Right ventricle myocardium superior (tissue), 1 donor: ENCODE data around the gene PBX4. TPM values are rescaled to one million over a fixed set of nuclear protein-coding genes. Genes with fewer than 3 reads are reported as not detected.
"Not testable (repeated sequence)": the region's sequence is repeated elsewhere in the genome, so short reads cannot be mapped to it uniquely, and the experiment has no call there.

Source experiments
- ATAC-seq: fragments of 200-7000 bp; cut with Tn5 transposase; one replicate; pipeline ENCODE4 v1.9.1; 2020; ENCODE audit warnings: mild to moderate bottlenecking; ENCODE audit not compliant: poor library complexity
- DNase-seq: peaks from one replicate; pipeline ENCODE4 v3.0.0-alpha.2; 2020
- intact Hi-C: fragments of 100-400 bp; cut with DNase I; formaldehyde crosslinking; loops from one replicate; pipeline ENCODE4 v1.11.2; 2022
- total RNA-seq: library from RNA; stranded (reverse); fragmentation: NEBNext Ultra II Directional; extraction: Animal tissue kit (Norgen Biotek cat#: 25700); gene quantifications from one replicate; pipeline ENCODE4 v1.2.1, GENCODE V29; 2021
- donor health status: DM: no; HTN: yes; CAD: no; lungs with severe emphysema.

PBX4 gene
- total RNA-seq, 1 donor from 2014 or later: not detected

DNA sequence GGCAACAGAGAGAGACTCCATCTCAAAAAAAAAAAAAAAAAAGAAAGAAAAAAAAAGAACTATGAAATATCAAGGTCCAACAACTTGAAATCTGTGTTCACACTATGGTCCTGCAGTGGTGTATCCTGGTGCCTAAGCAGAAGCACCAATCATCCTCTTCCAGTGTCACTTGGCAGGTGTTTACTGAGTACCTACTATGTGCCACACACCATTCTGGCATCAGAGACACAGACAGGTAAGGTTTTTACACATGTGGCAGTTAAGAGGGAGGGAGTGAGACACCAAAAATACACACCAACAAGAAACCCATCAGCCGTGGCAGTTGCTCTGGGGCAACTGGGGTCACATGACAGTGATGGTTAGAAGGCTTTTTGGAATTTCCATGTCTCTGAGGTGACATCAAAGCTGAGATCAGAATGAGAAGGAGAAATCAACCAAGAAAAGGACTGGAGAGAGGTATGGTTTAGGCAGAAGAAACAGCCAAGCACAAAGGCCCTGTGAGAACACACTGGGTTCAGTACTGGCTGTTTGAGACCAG lies 17.6 kb downstream of the PBX4 start:
- intact Hi-C loops: no loop called here
- no peak for DNase-seq
- no peak for ATAC-seq

DNA sequence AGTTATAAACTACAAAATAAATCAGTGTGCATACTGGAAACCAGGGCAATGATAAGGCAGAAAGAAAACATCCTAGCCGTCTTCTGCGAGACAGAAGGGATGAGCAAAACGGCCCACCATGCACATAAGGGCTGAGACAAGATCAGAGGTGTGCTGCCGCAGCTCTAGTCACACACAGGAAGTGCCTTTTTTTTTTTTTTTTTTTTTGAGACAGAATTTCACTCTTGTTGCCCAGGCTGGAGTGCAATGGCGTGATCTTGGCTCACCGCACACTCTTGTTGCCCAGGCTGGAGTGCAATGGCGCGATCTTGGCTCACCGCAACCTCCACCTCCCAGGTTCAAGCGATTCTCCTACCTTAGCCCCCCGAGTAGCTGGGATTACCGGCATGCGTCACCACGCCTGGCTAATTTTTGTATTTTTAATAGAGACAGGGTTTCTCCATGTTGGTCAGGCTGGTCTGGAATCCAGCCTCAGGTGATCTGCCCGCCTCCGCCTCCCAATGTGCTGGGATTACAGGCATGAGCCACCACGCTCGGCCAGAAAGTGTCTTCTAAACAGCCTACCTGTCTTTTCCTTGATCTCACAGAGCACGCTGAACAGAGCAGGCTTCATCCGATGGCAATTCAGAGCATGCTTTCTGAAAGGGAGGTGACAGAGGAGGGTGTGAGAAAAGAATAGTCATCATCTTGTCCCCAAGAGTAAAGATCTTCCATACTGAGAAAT lies 19.6 kb downstream of the PBX4 start:
- DNase-seq, intact Hi-C loops, ATAC-seq: not testable (repeated sequence)

DNA sequence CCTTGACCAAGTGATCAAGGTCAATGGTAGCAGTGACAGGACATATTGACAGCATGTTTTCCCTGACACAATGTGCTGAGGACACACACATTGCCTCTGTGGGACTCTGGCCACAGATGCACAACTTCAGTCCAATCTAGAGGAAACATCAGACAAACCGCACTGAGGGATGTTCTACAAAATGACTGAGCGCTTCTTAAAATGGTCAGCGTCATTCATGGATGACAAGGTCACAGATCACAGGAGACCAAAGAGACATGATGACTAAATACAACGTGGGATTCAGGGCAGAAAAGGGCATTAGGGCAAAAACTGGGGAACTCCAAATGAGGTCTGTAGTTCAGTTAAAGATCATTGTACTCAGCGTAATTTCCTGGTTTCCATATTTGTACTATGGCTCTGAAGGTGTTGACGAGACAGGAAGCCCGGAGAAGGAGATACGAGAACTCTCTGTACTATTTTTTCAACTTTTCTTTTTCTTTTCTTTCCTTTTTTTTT lies 20.6 kb downstream of the PBX4 start:
- DNase-seq: no peak
- intact Hi-C loops: no loop called here
- no peak for ATAC-seq

DNA sequence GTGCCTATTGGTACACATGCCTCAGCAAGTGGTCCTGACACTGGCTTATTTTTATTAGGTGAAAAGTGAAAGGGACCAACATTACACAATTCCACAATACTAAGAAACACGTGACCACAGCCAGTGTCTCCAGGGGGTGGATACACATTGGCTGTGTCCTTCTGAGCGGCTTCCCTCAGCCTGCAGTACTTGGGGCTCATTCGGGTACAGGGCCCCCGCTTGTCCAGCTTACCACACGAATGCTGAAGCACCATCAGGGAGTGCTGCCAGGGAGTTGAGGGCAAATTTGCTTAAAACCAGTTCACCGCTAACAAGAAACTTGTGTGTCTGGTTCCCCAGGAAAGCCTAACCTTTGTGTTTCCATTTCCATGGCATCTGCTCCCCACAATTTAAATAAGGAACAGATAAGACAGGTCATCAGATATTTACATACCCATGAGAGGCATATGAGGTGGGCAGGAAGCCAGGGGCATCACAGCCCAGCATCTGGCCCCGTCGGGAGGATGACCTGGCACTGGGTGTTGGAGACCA lies 23.3 kb downstream of the PBX4 start:
- DNase-seq (no peak), ATAC-seq (no peak)
- intact Hi-C loops: no loop called here

DNA sequence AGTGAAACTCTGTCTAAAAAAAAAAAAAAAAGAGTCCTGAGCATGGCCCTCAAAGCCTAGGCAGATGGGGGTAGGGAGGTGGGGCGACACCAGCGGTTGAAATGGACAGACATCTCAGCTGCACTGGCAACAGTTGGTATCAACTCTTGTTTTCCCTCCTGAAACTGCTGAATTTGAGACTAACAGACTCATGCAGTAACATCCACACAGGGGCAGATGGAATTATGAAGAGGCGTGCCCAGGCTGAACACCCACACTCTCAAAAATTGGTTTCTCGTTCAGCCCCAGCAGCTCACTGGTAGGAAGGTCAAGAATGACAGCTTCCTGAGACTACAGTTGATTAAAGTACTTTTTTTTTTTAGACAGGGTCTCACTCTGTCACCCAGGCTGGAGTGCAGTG lies 24.1 kb downstream of the PBX4 start:
- ATAC-seq (no peak), DNase-seq (no peak)
- intact Hi-C loops: no loop called here

DNA sequence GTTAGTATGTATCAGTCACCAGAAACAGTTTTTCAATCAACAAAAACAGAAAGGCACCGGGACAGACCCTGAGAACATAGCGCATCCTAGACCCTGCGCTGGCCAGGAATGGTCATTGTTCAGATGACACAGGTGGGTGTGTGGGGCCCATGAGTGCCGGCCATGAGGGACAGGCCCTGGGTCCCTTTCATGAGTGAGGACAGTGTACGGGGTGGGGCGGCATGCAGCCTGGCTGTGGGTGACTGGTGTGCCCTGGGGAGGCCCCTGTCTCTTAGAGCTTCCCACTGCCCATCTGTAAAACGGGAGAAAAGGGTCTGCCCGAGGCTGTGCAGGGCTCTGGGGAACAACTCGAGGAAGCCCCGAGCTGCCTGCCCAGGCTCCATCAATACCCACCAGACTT lies 25.8 kb downstream of the PBX4 start:
- ATAC-seq: no peak
- intact Hi-C loops: no loop called here

DNA sequence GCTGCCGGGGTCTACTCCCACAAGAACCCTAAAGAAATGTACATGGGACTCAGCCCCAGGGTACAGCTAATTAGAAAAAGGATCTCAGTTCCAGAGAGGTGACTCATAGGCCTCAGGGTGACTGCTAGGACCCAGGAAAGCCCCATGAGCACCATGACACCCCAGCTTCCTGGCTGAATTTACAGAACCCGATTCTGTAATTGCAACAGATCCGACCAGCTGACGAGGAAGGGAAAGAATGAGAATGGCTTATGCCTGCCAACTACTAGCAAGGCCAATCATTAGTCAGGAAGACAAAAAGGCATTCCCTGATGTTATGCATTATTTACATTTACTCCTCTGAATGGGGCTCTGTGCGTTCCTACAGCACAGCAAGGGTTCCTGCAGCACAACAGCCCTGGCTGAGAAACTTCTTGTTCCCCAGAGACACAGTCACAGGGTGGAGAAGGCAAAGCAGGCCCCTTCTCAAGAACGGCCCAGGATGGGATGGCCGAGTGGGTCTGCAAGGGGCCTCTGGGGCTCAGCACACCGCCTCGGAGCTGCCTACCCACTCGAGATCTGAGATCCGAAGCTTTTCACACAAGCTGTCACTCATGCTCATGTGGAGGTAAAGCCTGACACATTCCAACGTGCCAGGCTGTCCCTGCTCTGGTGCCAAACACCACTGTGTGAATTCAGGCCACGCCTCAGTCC lies 27.2 kb downstream of the PBX4 start:
- DNase-seq: no peak
- intact Hi-C loops: no loop called here
- ATAC-seq: peak; percentile 46

More for the DNA sequence above, 25.8 kb downstream of the PBX4 start:
- no peak for DNase-seq

DNA sequence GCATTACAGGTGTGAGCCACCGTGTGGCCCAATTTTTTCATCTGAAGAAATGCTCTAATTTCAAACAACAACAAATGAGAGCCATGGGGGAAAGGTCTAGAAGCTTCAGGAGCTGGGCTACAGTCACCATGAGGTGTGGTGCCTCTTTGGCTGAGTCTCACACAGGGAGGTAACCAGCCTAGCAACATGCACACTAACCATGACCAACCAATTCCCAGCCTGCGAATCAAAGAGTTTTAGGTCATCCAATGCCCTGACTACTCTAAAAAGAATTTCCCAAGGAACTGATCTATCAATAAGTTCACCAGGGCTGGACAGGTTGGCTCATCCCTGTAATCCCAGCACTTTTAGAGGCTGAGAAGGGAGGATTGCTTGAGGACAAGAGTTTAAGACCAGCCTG lies 29.9 kb downstream of the PBX4 start:
- no peak for DNase-seq
- intact Hi-C loops: no loop called here
- ATAC-seq: no peak

DNA sequence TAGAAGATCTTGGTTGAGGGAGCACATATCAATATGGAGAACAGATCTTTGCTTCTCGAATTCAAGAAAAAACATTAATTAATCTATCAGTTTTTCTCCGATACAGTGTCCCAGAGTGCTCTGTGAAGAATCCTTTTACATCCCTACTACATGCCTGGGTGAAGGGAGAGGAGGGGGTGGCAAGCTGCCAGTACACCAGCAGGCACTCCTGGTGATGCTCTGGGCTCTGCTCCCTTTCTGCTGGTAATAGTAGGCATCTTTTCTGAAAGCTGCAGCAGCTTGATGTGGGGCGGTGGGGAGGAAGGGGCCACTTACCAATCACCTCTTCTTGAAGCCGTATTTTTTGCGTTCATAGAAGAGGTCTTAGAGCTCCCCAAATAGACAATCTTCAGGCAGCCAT lies 30.7 kb downstream of the PBX4 start:
- no peak for DNase-seq
- ATAC-seq: no peak
- intact Hi-C loops: no loop called here

DNA sequence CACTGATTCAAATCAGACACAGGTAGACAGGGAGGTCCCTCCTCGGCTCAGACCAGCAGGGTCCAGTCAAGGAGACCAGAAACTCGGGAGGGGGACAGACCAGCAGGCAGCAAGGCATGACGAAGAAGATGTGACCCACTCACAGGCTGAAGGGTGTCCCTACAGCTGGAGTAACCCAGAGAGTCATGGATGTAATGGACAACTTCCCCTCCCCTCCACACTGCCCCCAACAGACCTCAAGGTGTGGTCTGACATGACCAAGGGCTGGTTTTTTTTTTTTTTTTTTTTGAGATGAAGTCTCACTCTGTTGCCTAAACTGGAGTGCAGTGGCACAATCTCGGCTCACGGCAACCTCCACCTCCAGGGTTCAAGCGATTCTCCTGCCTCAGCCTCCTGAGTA lies 34.1 kb downstream of the PBX4 start:
- DNase-seq: no peak
- intact Hi-C loops: no loop called here
- ATAC-seq: no peak

DNA sequence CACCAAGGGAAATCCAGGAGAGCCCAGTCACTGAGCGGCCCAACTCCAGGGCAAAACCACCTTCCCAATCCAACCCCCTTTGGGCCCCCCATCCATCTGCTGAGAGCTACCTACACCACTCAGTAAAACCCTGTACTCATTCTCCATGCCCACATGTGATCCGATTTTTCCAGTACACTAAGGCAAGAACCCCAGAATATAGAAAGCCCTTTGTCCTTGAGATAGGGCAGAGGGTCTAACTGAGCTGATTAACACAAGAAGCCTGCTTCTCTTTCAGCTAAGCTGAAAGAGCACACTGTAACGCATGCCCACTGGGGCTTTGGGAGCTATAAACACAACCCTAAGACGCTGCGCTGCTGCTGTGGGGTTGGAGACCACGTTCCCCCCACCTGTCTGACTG lies 36.0 kb downstream of the PBX4 start:
- intact Hi-C loops: no loop called here
- DNase-seq: no peak

DNA sequence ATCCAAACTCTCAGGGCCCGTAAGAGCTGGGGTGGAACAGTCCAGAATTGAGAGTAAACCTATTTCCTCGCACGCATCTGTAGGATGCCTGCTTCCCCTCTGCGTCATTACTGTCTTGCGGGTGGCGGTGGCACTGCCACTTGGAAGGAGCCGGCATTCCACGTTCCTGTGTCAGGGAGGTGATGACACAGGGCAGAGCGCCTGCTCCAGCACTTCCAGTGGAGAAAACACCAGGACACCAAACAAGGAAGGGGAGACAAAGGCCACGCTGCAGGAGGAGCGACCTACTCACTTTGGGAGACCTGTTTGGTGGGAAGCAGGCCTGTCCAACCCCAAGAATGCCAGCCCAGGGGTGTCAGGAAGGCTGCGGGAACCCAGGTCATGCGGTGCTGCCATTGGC lies 37.1 kb downstream of the PBX4 start:
- intact Hi-C loops: no loop called here
- ATAC-seq (peak; percentile 59), DNase-seq (no peak)

More for the DNA sequence above, 36.0 kb downstream of the PBX4 start:
- ATAC-seq: no peak

DNA sequence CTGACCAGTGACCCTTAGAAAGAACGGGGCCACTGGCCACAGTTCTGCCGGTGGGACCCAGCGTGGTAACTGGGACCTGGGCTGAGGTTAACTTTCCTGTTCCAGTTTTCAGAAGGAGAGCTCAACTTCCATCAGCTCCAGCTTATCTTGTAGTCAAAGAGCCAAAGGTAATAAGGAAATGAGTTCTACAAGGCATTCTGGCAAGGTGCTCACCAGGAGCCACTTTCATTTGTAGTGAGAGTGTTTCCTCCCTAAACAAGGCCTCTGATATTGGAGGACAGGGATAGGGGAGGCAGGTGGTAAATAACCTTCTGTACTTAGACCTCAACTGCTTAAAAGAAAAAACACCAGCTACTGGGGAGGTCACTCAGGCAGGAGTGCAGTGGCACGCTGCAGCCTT lies 38.1 kb downstream of the PBX4 start:
- DNase-seq (no peak), ATAC-seq (no peak)
- intact Hi-C loops: no loop called here

DNA sequence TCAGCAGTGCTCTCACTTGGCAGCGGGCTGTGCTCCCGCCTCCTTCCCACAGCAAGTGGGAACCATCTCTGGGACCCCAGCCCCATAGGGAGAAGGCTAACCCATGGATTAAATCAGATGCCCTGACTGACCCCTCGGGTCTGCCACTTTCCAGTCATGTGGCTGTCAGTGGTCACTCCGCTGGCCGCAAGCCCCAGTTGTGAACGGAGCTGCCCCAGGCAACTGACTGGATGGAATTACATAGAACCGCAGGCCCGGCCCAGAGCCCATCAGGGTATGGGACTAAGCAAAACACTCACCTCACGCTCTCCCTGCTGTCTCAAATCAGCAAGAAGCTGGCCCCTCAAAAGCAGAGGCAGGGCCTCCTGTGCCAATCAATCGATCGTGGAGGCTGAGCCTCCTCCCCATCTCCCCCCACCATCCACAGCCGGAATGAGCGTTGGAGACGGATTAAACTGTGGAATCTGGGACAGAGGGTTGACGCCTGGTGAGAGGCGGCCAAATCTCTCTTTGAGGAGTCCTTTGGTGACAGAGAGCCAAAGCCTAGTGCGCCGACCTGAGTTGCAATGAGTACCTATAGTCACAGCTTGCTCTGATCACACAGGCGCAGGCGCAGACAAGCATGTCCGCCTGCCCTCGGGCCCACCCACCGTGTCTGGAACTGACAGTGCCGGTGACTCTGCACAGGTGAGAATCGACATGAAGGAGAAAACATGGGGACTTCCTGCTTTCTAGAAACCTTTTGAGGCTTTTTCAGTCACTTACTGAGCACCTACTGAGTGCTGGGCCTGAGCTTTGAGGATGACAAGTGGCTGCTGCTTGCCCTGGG lies 38.7 kb downstream of the PBX4 start:
- DNase-seq (no peak), ATAC-seq (no peak)
- intact Hi-C loops: no loop called here

DNA sequence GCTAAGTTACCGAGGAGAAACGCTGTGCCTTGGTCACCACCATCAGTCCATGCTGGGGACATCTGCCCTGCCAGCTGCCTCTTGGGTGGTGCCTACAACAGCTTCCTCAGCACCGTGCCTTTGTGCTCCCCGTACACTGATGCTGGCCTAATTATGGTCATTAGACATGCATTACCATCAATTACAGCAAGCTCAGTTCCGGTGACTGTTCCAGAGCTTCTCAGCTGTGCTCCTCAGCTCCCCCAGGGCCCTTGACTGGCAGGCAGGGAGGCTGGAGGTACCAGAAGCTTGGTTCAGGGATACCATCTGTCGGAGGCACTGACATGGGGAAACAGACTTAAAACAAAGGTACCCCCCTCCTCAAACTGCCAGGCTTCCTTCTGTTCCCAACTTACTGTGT lies 40.2 kb downstream of the PBX4 start:
- ATAC-seq (no peak), DNase-seq (no peak)
- intact Hi-C loops: no loop called here

DNA sequence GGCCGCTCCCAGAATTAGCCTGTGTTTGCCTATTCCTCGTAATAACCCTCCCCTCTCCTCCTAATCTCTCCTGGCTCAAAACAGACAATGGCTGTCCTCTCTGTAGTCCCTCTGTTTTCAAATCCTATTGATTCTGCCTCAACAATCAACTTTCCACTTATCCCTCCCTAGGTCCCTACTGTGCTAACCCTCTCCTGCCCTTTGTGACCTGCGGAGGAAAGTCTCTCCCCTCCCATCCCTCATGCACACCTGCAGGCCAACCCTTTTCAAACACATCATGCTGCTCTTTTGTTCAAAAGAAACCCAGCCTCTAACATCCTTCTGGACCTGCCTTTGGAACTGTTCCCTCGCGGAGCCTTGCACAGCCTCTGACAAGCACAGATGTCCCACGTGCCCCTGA lies 43.1 kb downstream of the PBX4 start:
- DNase-seq (no peak), ATAC-seq (no peak)
- intact Hi-C loops: no loop called here

DNA sequence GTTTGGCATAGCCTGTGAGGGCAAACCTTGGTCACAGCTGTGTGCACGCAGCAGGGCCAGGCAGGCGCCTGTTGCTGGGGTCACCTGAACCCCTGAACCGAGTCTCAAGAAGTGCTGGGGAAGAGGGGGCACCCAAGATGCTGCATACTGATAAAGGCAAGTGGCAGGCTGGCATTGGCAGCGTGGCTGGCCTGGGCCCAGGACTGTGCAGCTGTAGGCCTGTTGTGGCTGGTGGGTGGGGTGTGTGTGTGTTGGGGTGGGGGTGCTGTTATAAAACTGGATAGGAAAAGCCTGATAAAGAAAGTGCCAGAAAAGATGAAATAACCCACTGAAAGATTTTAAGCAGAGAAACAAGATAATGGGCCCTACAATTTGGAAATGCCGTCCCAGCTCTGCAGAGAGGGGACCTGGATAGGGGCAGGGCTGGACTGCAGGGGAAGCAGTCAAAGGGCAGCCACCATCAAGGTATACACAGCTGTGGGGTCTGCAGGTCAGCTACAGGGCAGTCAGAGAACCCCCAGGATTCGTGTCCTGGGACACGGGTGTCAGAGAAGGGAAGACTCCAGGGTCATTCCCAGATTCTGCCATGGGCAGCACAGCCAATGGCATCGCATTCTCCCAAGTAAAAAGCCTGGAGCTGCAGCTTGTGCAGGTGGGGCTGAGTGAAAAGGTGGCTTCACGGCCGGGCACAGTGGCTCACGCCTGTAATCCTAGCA lies 47.3 kb downstream of the PBX4 start:
- ATAC-seq: no peak
- DNase-seq: no peak
- intact Hi-C loops: no loop called here

DNA sequence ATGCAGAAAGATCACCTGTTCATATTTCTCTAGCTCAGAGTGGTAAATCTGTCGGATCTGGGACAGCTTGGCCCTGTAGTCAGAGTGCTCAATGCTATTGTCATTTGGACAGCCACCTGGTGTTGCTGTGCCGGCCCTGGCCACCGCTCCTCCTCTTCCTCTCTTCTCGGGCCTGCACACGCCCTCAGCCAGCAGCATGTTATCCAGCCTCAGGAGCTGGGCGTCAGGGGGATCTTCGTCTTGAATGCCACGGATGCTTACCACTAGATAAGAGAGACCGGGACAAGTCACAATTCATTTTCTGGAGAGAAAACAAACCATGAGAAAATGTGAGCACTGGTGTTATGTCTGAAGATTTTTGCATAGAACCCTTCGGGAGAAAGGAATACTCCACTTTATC lies 47.9 kb downstream of the PBX4 start:
- intact Hi-C loops: no loop called here
- no peak for DNase-seq
- no peak for ATAC-seq
